Neuron (in vitro differentiated cells): Measurements from ENCODE around the gene DMXL1.
"Not testable (repeated sequence)": the region's sequence is repeated elsewhere in the genome, so short reads cannot be mapped to it uniquely, and the experiment has no call there.

ENCODE experiments used
- H2AFZ ChIP-seq: one replicate; pipeline ENCODE4 v1.6.1; 2013; ENCODE audit warnings: low read depth, mild to moderate bottlenecking, inconsistent platforms, low read length, moderate library complexity
- H3K27me3 ChIP-seq: one replicate; pipeline ENCODE4 v1.6.1; 2013; ENCODE audit warnings: low read length; ENCODE audit not compliant: insufficient read depth
- H3K36me3 ChIP-seq: one replicate; pipeline ENCODE4 v1.6.1; 2013; ENCODE audit warnings: low read length; ENCODE audit not compliant: insufficient read depth
- H3K4me1 ChIP-seq: one replicate; pipeline ENCODE4 v1.6.1; 2013; ENCODE audit warnings: low read length; ENCODE audit not compliant: insufficient read depth
- H3K4me3 ChIP-seq: 2 replicates; pipeline ENCODE4 v1.5.1; 2013; ENCODE audit warnings: mild to moderate bottlenecking, low read length, moderate library complexity
- H3K9me3 ChIP-seq: one replicate; pipeline ENCODE4 v1.6.1; 2013; ENCODE audit warnings: low read length

Gene DMXL1

DNA sequence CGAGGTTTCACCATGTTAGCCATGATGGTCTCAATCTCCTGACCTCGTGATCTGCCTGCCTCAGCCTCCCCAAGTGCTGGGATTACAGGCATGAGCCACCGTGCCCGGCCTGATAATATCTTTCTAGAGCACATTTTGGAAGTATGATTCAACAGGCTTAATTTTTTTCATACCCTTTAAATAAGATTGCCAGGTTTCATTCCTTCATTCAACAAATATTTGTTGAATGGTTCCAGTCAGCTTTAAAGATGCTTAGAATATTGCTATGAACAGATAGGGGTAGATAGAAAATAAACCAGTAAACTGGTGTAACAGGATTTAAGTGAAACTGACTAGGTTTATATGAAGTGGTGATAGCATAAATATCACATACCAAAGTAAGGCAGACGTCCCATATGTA lies 41.3 kb downstream of the DMXL1 start:
- no peaks in the 10 kb centered on the region for H3K9me3 ChIP-seq
- H3K4me1 ChIP-seq: no peaks in the 10 kb centered on the region
- no peaks in the 10 kb centered on the region for H3K27me3 ChIP-seq
- peaks cover 29% of the 10 kb centered on the region for H3K36me3 ChIP-seq
- no peak overlapping the region for H3K4me3 ChIP-seq
- H2AFZ ChIP-seq: no peak overlapping the region

DNA sequence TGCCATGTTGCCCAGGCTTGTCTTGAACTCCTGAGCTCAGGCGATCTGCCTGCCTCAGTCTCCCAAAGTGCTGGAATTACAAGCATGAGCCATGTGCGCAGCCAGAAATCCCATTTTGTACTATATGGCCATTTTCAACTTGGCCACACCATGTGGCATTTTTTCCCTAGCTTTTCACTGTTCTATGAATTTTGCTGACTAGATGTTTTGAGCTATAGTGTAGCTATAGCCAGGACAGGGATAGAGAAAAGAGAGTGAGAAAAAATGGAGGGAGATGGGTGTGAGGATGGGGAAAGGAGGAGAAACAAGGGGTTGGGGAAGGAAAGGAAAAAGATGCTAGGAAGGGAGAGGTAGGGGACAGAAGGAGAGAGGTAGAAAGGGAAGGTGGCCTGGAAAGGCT lies 46.4 kb downstream of the DMXL1 start:
- Histone ChIP-seq H3K4me3 (no peak overlapping the region), H3K36me3 (peaks cover 37% of the 10 kb centered on the region), H3K9me3 (peaks cover 4% of the 10 kb centered on the region), H3K27me3 (no peaks in the 10 kb centered on the region), H3K4me1 (no peaks in the 10 kb centered on the region), H2AFZ (no peak overlapping the region)

DNA sequence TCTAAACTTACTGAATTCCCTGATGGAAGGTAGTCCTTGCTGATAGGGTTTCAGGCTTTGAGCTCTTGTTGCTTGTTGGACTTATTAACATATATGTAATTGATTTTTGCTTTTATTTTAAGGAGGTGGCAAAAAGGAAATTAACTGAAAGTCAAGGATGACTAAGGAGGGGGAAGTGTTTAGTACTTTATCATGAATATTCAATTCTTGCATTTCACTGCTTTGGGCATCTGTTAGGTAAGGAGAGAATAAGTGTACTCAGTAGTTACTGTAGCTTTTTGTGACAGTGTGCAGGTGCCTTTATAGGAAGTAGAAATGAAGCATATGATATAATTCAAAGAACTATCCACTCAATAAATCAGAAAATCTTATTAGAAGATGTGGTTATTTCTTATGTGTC lies 47.1 kb downstream of the DMXL1 start:
- Histone ChIP-seq H3K27me3 (no peaks in the 10 kb centered on the region), H3K4me1 (no peaks in the 10 kb centered on the region), H3K4me3 (no peak overlapping the region), H2AFZ (no peak overlapping the region), H3K36me3 (peaks cover 35% of the 10 kb centered on the region), H3K9me3 (peaks cover 4% of the 10 kb centered on the region)

DNA sequence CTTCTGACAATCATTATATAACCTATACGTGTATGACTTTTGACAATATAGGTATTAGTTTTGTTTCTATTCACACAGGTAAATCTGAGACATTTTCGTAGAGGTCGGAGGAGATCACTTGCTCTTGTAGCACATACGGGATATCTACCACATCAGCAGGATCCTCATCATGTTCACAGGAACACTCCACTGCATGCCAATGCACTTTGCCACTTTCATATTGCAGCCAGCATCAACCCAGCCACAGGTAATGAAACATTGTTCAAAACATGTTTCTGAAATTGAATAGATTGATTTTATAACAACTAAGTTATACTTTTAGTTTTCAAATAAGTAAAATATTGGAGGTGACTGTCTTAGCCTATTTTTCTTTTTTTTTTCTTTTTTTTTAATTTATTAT lies 50.0 kb downstream of the DMXL1 start:
- Histone ChIP-seq H3K4me1 (no peaks in the 10 kb centered on the region), H2AFZ (no peak overlapping the region), H3K36me3 (peaks cover 37% of the 10 kb centered on the region)

DNA sequence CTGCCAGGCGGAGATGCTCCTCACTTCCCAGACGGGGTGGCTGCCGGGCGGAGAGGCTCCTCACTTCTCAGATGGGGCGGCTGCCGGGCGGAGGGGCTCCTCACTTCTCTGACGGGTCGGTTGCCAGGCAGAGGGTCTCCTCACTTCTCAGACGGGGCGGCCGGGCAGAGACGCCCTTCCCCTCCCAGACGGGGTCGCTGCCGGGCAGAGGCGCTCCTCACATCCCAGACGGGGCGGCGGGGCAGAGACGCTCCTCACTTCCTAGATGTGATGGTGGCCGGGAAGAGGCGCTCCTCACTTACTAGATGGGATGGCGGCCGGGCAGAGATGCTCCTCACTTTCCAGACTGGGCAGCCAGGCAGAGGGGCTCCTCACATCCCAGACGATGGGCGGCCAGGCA lies 51.6 kb downstream of the DMXL1 start:
- H3K27me3 ChIP-seq, H2AFZ ChIP-seq, H3K4me3 ChIP-seq, H3K9me3 ChIP-seq, H3K4me1 ChIP-seq: not testable (repeated sequence)
- peaks cover 23% of the 10 kb centered on the region for H3K36me3 ChIP-seq

More for the DNA sequence above, 50.0 kb downstream of the DMXL1 start:
- Histone ChIP-seq H3K9me3 (peaks cover 7% of the 10 kb centered on the region), H3K27me3 (no peaks in the 10 kb centered on the region), H3K4me3 (no peak overlapping the region)

DNA sequence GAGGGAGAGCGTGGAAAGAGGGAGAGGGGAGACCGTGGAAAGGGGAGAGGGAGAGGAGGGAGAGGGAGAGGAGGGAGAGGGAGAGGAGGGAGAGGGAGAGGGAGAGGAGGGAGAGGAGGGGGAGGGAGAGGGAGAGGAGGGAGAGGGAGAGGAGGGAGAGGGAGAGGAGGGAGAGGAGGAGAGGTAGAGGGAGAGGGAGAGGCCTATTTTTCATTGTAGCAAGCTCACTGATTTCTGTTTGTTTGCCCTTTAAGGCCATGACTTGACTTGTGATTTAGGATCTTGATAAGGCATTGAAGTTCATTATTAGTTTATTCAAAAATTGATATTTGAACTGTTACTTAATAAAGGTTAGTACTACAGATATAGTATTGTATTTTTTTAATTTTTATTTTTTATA lies 52.4 kb downstream of the DMXL1 start:
- Histone ChIP-seq H3K4me3 (no peak overlapping the region), H3K9me3 (peaks cover 7% of the 10 kb centered on the region), H3K27me3 (no peaks in the 10 kb centered on the region), H3K4me1 (no peaks in the 10 kb centered on the region), H2AFZ (no peak overlapping the region), H3K36me3 (peaks cover 19% of the 10 kb centered on the region)

DNA sequence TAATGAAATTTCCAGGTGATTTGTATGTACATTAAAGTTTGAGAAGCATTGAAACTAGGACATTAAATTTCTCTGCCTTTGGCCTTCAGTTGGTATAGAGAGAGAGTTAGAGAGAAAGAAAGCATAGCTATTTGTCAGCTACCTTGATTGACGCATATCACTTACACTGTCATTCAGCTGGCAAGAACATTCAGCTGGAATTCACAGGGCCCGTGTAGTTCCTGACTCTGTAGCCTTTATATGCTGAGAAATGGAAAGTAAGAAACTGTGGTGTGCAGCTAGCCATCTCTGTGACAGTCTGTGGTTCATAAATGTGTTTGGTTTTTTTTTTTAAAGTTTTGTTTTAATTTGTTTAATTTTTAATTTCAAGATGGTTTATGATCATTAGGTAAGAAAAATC lies 58.9 kb downstream of the DMXL1 start:
- Histone ChIP-seq H3K9me3 (peaks cover 1% of the 10 kb centered on the region), H2AFZ (no peak overlapping the region), H3K4me3 (no peak overlapping the region), H3K36me3 (peaks cover 25% of the 10 kb centered on the region), H3K27me3 (no peaks in the 10 kb centered on the region), H3K4me1 (no peaks in the 10 kb centered on the region)

DNA sequence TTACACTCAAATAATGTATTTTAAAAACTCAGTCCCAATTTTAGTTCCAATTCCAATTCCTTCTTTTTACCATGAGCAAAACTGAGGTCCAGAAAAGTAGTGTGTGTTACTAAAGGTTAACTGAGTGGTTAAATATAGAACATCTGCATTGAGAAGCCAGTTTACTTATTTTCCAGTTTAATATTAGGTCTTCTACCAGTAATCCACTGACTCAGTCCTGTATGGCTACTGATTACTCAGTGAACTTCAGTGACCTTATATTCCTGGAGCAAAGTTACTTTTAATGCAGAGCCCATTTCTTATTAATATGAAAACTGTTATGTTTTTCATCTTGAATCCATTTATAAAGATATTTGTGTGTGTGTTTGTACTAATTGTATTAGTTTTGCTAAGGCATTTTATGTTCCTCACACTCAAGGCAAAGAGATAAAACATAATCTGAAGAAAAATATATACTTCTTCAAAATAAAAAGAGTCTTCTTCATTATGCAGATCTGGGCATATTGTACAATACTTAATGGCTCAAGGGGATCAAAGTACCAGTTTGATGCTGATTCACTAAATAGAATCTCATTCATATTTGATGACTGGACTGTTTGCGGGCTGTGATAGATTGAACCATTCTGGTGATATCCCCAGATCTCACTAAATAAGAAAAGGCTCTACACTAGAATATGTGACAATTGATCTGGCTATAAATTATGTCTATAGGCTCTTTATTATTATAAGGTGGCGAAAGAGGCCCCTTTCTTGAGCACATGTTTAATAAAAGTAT lies 60.8 kb downstream of the DMXL1 start:
- H3K4me3 ChIP-seq: no peak overlapping the region
- H3K4me1 ChIP-seq: no peaks in the 10 kb centered on the region
- no peaks in the 10 kb centered on the region for H3K27me3 ChIP-seq
- no peak overlapping the region for H2AFZ ChIP-seq
- H3K36me3 ChIP-seq: peaks cover 30% of the 10 kb centered on the region
- H3K9me3 ChIP-seq: peaks cover 9% of the 10 kb centered on the region

DNA sequence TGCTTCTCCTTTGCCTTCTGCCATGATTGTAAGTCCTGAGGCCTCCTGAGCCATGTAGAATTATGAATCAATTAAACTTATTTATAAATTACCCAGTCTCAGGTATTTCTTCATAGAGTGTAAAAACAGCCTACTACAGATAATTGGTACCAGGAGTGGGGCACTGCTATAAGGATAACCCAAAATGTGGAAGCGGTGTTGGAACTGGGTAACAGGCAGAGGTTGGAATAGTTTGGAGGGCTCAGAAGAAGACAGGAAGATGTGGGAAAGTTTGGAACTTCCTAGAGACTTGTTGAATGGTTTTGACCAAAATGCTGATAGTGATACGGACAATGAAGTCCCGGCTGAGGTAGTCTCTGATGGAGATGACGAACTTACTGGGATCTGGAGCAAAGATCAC lies 64.9 kb downstream of the DMXL1 start:
- Histone ChIP-seq H3K36me3 (peaks cover 33% of the 10 kb centered on the region), H3K9me3 (peaks cover 21% of the 10 kb centered on the region)
- H3K4me1 ChIP-seq, H2AFZ ChIP-seq, H3K27me3 ChIP-seq, H3K4me3 ChIP-seq: not testable (repeated sequence)

DNA sequence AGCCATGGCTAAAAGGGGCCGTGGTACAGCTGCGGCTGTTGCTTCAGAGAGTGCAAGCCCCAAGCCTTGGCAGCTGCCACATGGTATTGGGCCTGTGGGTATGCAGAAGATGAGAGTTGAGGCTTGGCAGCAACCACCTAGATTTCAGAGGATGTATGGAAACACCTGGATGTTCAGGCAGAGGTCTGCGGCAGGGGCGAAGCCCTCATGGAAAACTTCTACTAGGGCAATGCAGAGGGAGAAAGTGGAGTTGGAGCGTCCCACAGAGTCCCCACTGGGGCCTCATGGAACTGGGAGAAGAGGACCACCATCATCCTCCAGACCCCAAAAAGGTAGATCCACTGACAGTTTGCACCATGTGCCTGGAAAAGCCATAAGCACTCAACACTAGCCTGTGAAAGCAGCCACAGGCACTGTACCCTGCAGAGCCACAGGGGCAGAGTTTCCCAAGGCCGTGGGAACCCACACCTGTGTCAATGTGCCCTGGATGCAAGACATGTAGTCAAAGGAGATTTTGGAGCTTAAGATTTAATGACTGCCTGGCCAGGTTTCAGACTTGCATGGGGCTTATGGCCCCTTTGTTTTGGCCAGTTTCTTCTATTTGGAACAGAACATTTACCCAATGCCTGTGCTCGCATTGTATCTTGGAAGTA lies 65.9 kb downstream of the DMXL1 start:
- H3K9me3 ChIP-seq: peaks cover 21% of the 10 kb centered on the region
- H3K36me3 ChIP-seq: peaks cover 29% of the 10 kb centered on the region
- no peaks in the 10 kb centered on the region for H3K27me3 ChIP-seq
- H2AFZ ChIP-seq: no peak overlapping the region
- no peak overlapping the region for H3K4me3 ChIP-seq
- H3K4me1 ChIP-seq: no peaks in the 10 kb centered on the region

DNA sequence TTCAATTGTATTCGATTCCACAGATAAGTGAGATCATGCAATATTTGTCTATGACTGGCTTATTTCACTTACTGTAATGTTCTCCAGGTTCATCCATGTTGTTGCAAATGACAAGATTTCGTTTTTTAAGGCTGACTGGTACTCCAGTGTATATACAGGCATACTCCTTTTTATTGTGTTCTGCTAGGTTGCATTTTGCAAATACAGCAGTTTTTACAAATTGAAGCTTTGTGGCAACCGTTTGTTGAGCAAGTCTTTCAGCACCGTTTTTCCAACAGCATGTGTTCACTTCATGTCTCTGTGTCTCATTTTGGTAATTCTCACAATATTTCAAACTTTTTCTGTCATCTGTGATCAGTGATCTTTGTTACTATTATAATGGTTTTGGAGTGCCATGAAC lies 82.7 kb downstream of the DMXL1 start:
- Histone ChIP-seq H3K36me3 (peaks cover 48% of the 10 kb centered on the region), H3K27me3 (no peaks in the 10 kb centered on the region), H3K4me3 (no peak overlapping the region), H3K9me3 (no peaks in the 10 kb centered on the region), H2AFZ (no peak overlapping the region), H3K4me1 (no peaks in the 10 kb centered on the region)

DNA sequence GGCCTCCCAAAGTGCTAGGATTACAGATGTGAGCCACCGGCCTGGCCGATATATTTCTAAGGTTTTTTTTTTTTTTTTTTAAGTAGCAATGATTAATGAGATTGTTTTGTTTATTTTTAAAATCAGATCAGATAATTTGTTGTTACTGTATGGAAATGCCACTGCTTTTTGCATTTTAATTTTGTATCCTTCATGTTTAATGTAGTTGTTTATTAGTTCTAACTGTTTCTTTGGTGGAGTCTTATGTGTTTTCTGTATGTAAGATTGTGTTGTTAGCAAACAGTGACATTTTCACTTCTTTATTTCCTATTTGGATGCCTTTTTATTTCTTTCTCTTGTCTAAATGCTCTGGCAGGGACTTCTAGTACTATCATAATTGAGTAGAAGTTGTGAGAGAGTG lies 87.3 kb downstream of the DMXL1 start:
- Histone ChIP-seq H3K4me3 (no peak overlapping the region), H3K36me3 (peaks cover 26% of the 10 kb centered on the region), H3K9me3 (no peaks in the 10 kb centered on the region), H2AFZ (no peak overlapping the region), H3K27me3 (no peaks in the 10 kb centered on the region), H3K4me1 (no peaks in the 10 kb centered on the region)

DNA sequence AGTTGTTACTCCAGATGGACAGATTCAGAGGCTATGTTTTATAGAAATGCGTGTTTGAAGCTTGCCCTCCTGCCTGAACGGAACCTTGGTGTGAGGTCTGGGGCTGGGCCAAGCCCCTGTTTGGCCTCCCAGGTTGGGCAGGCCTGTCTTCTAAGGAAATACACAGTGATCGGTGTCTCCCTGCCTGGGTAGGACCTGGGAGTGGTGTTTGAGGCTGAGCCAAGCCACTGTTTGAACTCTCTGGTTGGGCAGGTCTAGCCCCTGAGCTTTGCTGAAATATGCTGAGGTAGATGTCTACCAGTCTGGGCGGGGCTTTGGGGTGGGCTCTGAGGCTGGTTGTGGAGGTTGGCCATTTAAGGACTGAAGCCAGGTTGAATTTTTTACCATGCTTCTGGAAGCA lies 90.5 kb downstream of the DMXL1 start:
- Histone ChIP-seq H3K4me1 (peaks cover under 1% of the 10 kb centered on the region), H3K9me3 (no peaks in the 10 kb centered on the region), H3K4me3 (no peak overlapping the region), H3K27me3 (no peaks in the 10 kb centered on the region), H2AFZ (no peak overlapping the region), H3K36me3 (peaks cover 11% of the 10 kb centered on the region)

DNA sequence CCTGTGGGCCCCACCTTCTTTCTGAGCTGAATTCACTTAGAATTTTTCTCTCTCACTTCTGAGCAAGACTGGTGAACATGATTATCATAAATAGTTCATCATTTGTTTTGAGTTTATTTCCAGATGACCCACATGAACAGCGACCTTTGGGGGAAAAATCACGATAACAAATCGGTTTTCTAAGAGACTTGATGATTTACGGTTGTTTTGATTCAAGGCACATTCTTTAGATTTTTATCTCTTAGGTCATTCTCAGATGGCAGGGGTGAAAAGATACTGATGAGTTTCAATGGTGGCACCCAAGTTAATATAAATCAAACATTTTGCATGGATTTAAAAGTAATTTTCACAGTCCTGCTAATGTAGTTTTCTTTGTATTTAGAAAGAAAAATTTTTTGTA lies 95.1 kb downstream of the DMXL1 start:
- Histone ChIP-seq H3K36me3 (peaks cover 13% of the 10 kb centered on the region), H3K4me1 (peaks cover 1% of the 10 kb centered on the region), H3K27me3 (no peaks in the 10 kb centered on the region), H3K9me3 (no peaks in the 10 kb centered on the region), H2AFZ (no peak overlapping the region), H3K4me3 (no peak overlapping the region)
